ENCODE data around the gene SLC50A1.
"Not testable (repeated sequence)": the region's sequence is repeated elsewhere in the genome, so short reads cannot be mapped to it uniquely, and the experiment has no call there.

The SLC50A1 gene

GRCh38 chr1:155117610-155118009, 18.0 kb upstream of the SLC50A1 start:
- no peak for DNase-seq

- DNase-seq: not testable (repeated sequence)
These were observed 17.6 kb upstream of the SLC50A1 start for GRCh38 chr1:155118090-155118489.

GRCh38 chr1:155120253-155120652, 15.4 kb upstream of the SLC50A1 start:
- no peak for DNase-seq

GRCh38 chr1:155121249-155121648, 14.4 kb upstream of the SLC50A1 start:
- DNase-seq: no peak

- no peak for DNase-seq
These were observed 13.3 kb upstream of the SLC50A1 start for GRCh38 chr1:155122308-155122707.

- DNase-seq: no peak
These were observed 11.9 kb upstream of the SLC50A1 start for GRCh38 chr1:155123801-155124200.

- no peak for DNase-seq
These were observed 10.9 kb upstream of the SLC50A1 start for GRCh38 chr1:155124503-155125463.

GRCh38 chr1:155125511-155125945, 10.1 kb upstream of the SLC50A1 start:
- no peak for DNase-seq

GRCh38 chr1:155125946-155126555, 9.6 kb upstream of the SLC50A1 start:
- peak; percentile 86 for DNase-seq

GRCh38 chr1:155126556-155127104, 9.0 kb upstream of the SLC50A1 start:
- DNase-seq: peak; percentile 79

GRCh38 chr1:155127105-155127966, 8.3 kb upstream of the SLC50A1 start, which contains the start of gene EFNA1:
TSS of gene EFNA1 (plus strand) at chr1:155127876. CDS start at chr1:155127978, 102 bp downstream.
- DNase-seq: peak; percentile 91

- no peak for DNase-seq
These were observed 7.5 kb upstream of the SLC50A1 start for GRCh38 chr1:155127967-155128754.

GRCh38 chr1:155128755-155129473, 6.7 kb upstream of the SLC50A1 start:
- DNase-seq: peak; percentile 47

GRCh38 chr1:155130272-155131006, 5.2 kb upstream of the SLC50A1 start:
- no peak for DNase-seq

GRCh38 chr1:155131285-155131684, 4.4 kb upstream of the SLC50A1 start:
- DNase-seq: no peak

GRCh38 chr1:155131856-155132255, 3.8 kb upstream of the SLC50A1 start:
- no peak for DNase-seq

GRCh38 chr1:155133799-155134281, 1.8 kb upstream of the SLC50A1 start:
- no peak for DNase-seq

- no peak for DNase-seq
These were observed 1.3 kb upstream of the SLC50A1 start for GRCh38 chr1:155134322-155134721.

- peak; percentile 51 for DNase-seq
These were observed 705 bp upstream of the SLC50A1 start for GRCh38 chr1:155134880-155135414.

GRCh38 chr1:155136748-155137147, 1.1 kb downstream of the SLC50A1 start:
- DNase-seq: no peak
